Measurements from ENCODE around the gene SEMA3A.
"Not testable (repeated sequence)": the region's sequence is repeated elsewhere in the genome, so short reads cannot be mapped to it uniquely, and the experiment has no call there.

SEMA3A gene

GRCh38 chr7:84070770-84071169 is 123.8 kb downstream of the SEMA3A start:
- no peak overlapping the region for H3K4me3 ChIP-seq (ENCODE audit: control insufficient read depth, low read depth, low read length)
- TF ChIP-seq CTCF (conservative IDR thresholded peaks at IDR 0.05; ENCODE audit: control insufficient read depth, insufficient read depth, low read depth, low read length), result no peak
- DNase-seq (ENCODE audit: low read depth), result no peak

GRCh38 chr7:84069999-84070500 is 124.5 kb downstream of the SEMA3A start:
- TF ChIP-seq CTCF (conservative IDR thresholded peaks at IDR 0.05; ENCODE audit: control insufficient read depth, insufficient read depth, low read depth, low read length), result no peak
- no peak for DNase-seq (ENCODE audit: low read depth)
- no peak overlapping the region for H3K4me3 ChIP-seq (ENCODE audit: control insufficient read depth, low read depth, low read length)

GRCh38 chr7:84069033-84069432 is 125.6 kb downstream of the SEMA3A start:
- no peak overlapping the region for H3K4me3 ChIP-seq (ENCODE audit: control insufficient read depth, low read depth, low read length)
- no peak for TF ChIP-seq CTCF (conservative IDR thresholded peaks at IDR 0.05; ENCODE audit: control insufficient read depth, insufficient read depth, low read depth, low read length)
- DNase-seq (ENCODE audit: low read depth), result no peak

- H3K4me3 ChIP-seq (ENCODE audit: control insufficient read depth, low read depth, low read length); DNase-seq (ENCODE audit: low read depth): not testable (repeated sequence)
Measured at GRCh38 chr7:84062489-84062901, 132.1 kb downstream of the SEMA3A start.

GRCh38 chr7:84060760-84061261 is 133.8 kb downstream of the SEMA3A start:
- H3K4me3 ChIP-seq (ENCODE audit: control insufficient read depth, low read depth, low read length), result no peak overlapping the region
- peak; percentile 41 for DNase-seq (ENCODE audit: low read depth)
- TF ChIP-seq CTCF (conservative IDR thresholded peaks at IDR 0.05; ENCODE audit: control insufficient read depth, insufficient read depth, low read depth, low read length), result no peak

GRCh38 chr7:84060000-84060399 is 134.6 kb downstream of the SEMA3A start:
- TF ChIP-seq CTCF (conservative IDR thresholded peaks at IDR 0.05; ENCODE audit: control insufficient read depth, insufficient read depth, low read depth, low read length), result no peak
- H3K4me3 ChIP-seq (ENCODE audit: control insufficient read depth, low read depth, low read length), result no peak overlapping the region
- DNase-seq (ENCODE audit: low read depth), result no peak

GRCh38 chr7:84058311-84059076 is 136.1 kb downstream of the SEMA3A start:
- DNase-seq (ENCODE audit: low read depth), result peak; percentile 15
- TF ChIP-seq CTCF (conservative IDR thresholded peaks at IDR 0.05; ENCODE audit: control insufficient read depth, insufficient read depth, low read depth, low read length), result no peak
- H3K4me3 ChIP-seq (ENCODE audit: control insufficient read depth, low read depth, low read length), result no peak overlapping the region

Measured in fibroblast of mammary gland (primary cell).